HepG2 (cell line): ENCODE measurements around the gene EREG. TPM values are rescaled to one million over a fixed set of nuclear protein-coding genes. Genes with fewer than 3 reads are reported as not detected.

Experiments
- ATAC-seq: fragments of 200-7000 bp; cut with Tn5 transposase; 3 replicates; pipeline ENCODE4 v1.9.1; 2020; ENCODE audit warnings: mild to moderate bottlenecking, moderate library complexity
- BruUV-seq: library from RNA; stranded (reverse); fragments of 400-500 nt; replicated peaks from 2 replicates; lab custom pipeline; 2021; lab: Mats Ljungman, UMichigan
- CTCF ChIA-PET: fragments of 300-600 bp; formaldehyde crosslinking; extraction: SDS; loops from one replicate; lab custom pipeline; 2021; ENCODE audit warnings: low total read pairs, inconsistent platforms, low intra/inter-chr PET ratio; lab: Yijun Ruan, JAX
- POLR2A ChIA-PET: fragments of 350-600 bp; sonication (Branson Sonifier 250); formaldehyde crosslinking; loops from one replicate; lab custom pipeline; 2020; ENCODE audit warnings: antibody characterized with exemption, inconsistent platforms; lab: Yijun Ruan, JAX
- DNase-seq: peaks from one replicate; pipeline ENCODE4 v3.0.0-alpha.2; 2015; ENCODE audit warnings: low spot score
- FAIRE-seq: peaks from 3 replicates; lab custom pipeline; 2011; peaks lifted over from hg19 to GRCh38; lab: Jason Lieb, UNC
- H2AFZ ChIP-seq: one replicate; pipeline ENCODE4 v1.6.1; 2011; ENCODE audit warnings: low read length, inconsistent platforms
- H3K27ac ChIP-seq: fragments of 300-600 bp; 3 replicates; pipeline ENCODE4 v1.8.0; 2011; ENCODE audit warnings: mixed run types, mild to moderate bottlenecking, mixed read lengths, low read length, inconsistent platforms; ENCODE audit not compliant: insufficient read depth; ENCODE audit errors: extremely low read length
- H3K27me3 ChIP-seq, 2 experiments: fragments of 200-600 bp in 1 of 2; 2 replicates in 1 of 2; 3 replicates in 1 of 2; pipeline versions ENCODE4 v1.6.0 to v1.8.0; 2011; ENCODE audit warnings: low read length in 2 of 2, mild to moderate bottlenecking in 2 of 2, moderate library complexity in 2 of 2, inconsistent platforms in 1 of 2; ENCODE audit not compliant: insufficient read depth in 2 of 2, control insufficient read depth in 1 of 2
- H3K36me3 ChIP-seq, 2 experiments: fragments of 200-600 bp in 1 of 2; replicated peaks in 1 of 2; 2 replicates in 1 of 2; 3 replicates in 1 of 2; pipeline versions ENCODE4 v1.5.1 to v1.8.0; 2011; ENCODE audit warnings: low read length in 2 of 2, inconsistent platforms in 1 of 2; ENCODE audit not compliant: insufficient read depth in 2 of 2, control insufficient read depth in 1 of 2
- H3K4me1 ChIP-seq: 2 replicates; pipeline ENCODE4 v1.5.1; 2012; ENCODE audit warnings: low read length, inconsistent platforms; ENCODE audit not compliant: insufficient read depth
- H3K4me2 ChIP-seq: 2 replicates; pipeline ENCODE4 v1.6.0; 2011; ENCODE audit warnings: low read depth, low read length, inconsistent platforms
- H3K4me3 ChIP-seq, 3 experiments: fragments of 200-600 bp in 1 of 3; sonication (generic), shearing (Covaris generic) in 1 of 3; replicated peaks in 1 of 3; 2 replicates each; pipeline ENCODE4 v1.5.1; 2011 to 2016; ENCODE audit warnings: low read length in 3 of 3, inconsistent platforms in 2 of 3, low read depth in 2 of 3, mild to moderate bottlenecking in 2 of 3, control low read depth in 1 of 3, mixed read lengths in 1 of 3; ENCODE audit not compliant: insufficient read depth in 1 of 3
- H3K79me2 ChIP-seq: one replicate; pipeline ENCODE4 v1.6.1; 2011; ENCODE audit warnings: low read length, inconsistent platforms; ENCODE audit not compliant: insufficient read depth
- H3K9ac ChIP-seq: 2 replicates; pipeline ENCODE4 v1.6.0; 2011; ENCODE audit warnings: mild to moderate bottlenecking, low read depth, low read length, inconsistent platforms; ENCODE audit not compliant: insufficient read depth
- H3K9me3 ChIP-seq: 2 replicates; pipeline ENCODE4 v1.5.1; 2012; ENCODE audit warnings: mild to moderate bottlenecking, low read length
- H4K20me1 ChIP-seq: 2 replicates; pipeline ENCODE4 v1.6.0; 2011; ENCODE audit warnings: inconsistent platforms, mild to moderate bottlenecking, low read length, moderate library complexity; ENCODE audit not compliant: insufficient read depth
- MLX ChIP-seq: IDR thresholded peaks from 2 replicates; pipeline ENCODE4 v1.6.1; 2016
- WIZ ChIP-seq: sonication (generic); formaldehyde crosslinking; IDR thresholded peaks from 2 replicates; pipeline ENCODE4 v1.5.1; 2020; ENCODE audit warnings: mild to moderate bottlenecking, missing genetic modification reagents
- ZNF101 ChIP-seq: sonication (generic); formaldehyde crosslinking; IDR thresholded peaks from 2 replicates; pipeline ENCODE4 v1.4.0; 2020; ENCODE audit warnings: mild to moderate bottlenecking, low read depth, missing genetic modification reagents, borderline replicate concordance
- ZNF224 ChIP-seq: sonication (generic); formaldehyde crosslinking; IDR thresholded peaks from 2 replicates; pipeline ENCODE4 v1.5.0; 2020; ENCODE audit warnings: mild to moderate bottlenecking, missing genetic modification reagents
- ZNF260 ChIP-seq: sonication (generic); formaldehyde crosslinking; IDR thresholded peaks from 2 replicates; pipeline ENCODE4 v1.4.0; 2020; ENCODE audit warnings: missing genetic modification reagents, low read depth, mild to moderate bottlenecking, borderline replicate concordance
- ZNF318 ChIP-seq: sonication (generic); formaldehyde crosslinking; IDR thresholded peaks from 2 replicates; pipeline ENCODE4 v1.4.0; 2020; ENCODE audit warnings: mild to moderate bottlenecking, missing genetic modification reagents
- WGBS: methylation state at CpG from one replicate; pipeline ENCODE4 v1.1.6; 2017; ENCODE audit warnings: low lambda C conversion rate; 5-methylcytosine and 5-hydroxymethylcytosine counted together
- in situ Hi-C: cut with HindIII; loops from 2 replicates; pipeline ENCODE4 v1.10.0; 2017; ENCODE audit warnings: low pct_unique_long_range_greater_than_20kb; ENCODE audit not compliant: extremely low pct_ligation_motif_present
- intact Hi-C: fragments of 100-400 bp; cut with micrococcal nuclease; formaldehyde crosslinking; loops from one replicate; pipeline ENCODE4 v1.10.0; 2022; ENCODE audit not compliant: unreplicated experiment
- polyA plus RNA-seq, 8 experiments: library from polyadenylated mRNA; depleted of rRNA in 3 of 8; stranded (reverse) in 7 of 8; unstranded in 1 of 8; fragments of >200 nt; fragmentation: Illumina TruSeq in 4 of 8; extraction: Trizol in 4 of 8; gene quantifications; 2 replicates each; pipeline versions ENCODE4 v1.2.1 to v1.2.3, GENCODE V29; 2011 to 2016; ENCODE audit warnings: low read depth in 4 of 8, missing spikeins in 1 of 8, mixed read lengths in 1 of 8; ENCODE audit not compliant: insufficient read depth in 1 of 8
- total RNA-seq, 5 experiments: library from RNA; depleted of rRNA; stranded (reverse); fragments of >200 nt; fragmentation: Illumina TruSeq; extraction: Trizol; gene quantifications; 2 replicates each; pipeline ENCODE4 v1.2.3, GENCODE V29; 2016; ENCODE audit warnings: low read depth in 1 of 5

Gene EREG
- total and polyA plus RNA-seq, 2 of the 13 experiments (the other 11 are each of a cell fraction or from before 2014, with no cell fraction given): 0.11 to 0.13 TPM

- H3K4me3 ChIP-seq: no peak overlapping the region
- no peak overlapping the region for H3K9ac ChIP-seq
- ATAC-seq: no peak
- intact Hi-C loops: no loop called here
- H3K4me2 ChIP-seq: no peak overlapping the region
- in situ Hi-C loops: no loop called here
- no peak overlapping the region for H3K27ac ChIP-seq
- H3K27me3 ChIP-seq: no peaks in the 10 kb centered on the region
- no peaks in the 10 kb centered on the region for H3K79me2 ChIP-seq
- H3K4me1 ChIP-seq: no peaks in the 10 kb centered on the region
- BruUV-seq: no TSS peak
- 4% methylated on average over 2 of the region's 2 CpGs for WGBS
- TF ChIP-seq ZNF224 (CRISPR knock-in tag) (no peak), ZNF101 (CRISPR knock-in tag) (no peak), MLX (CRISPR knock-in tag) (no peak), ZNF260 (CRISPR knock-in tag) (no peak), WIZ (CRISPR knock-in tag) (no peak), ZNF318 (CRISPR knock-in tag) (no peak)
- CTCF ChIA-PET: no interaction called here
- no peaks in the 10 kb centered on the region for H3K9me3 ChIP-seq
- no peaks in the 10 kb centered on the region for H4K20me1 ChIP-seq
- POLR2A ChIA-PET: no interaction called here
- no peak overlapping the region for H2AFZ ChIP-seq
- no peak for FAIRE-seq
- H3K36me3 ChIP-seq: no peaks in the 10 kb centered on the region
- no peak for DNase-seq
Observed at GRCh38 chr4:74391890-74392475, 27.0 kb downstream of the EREG start.
